HepG2 (cell line): ENCODE data around the gene HES7. TPM values are rescaled to one million over a fixed set of nuclear protein-coding genes. Genes with fewer than 3 reads are reported as not detected.
A peak's percentile ranks its signal among the peaks of the same experiment; 100 is the strongest.

Source experiments
- ATAC-seq: fragments of 200-7000 bp; cut with Tn5 transposase; 3 replicates; pipeline ENCODE4 v1.9.1; 2020; ENCODE audit warnings: mild to moderate bottlenecking, moderate library complexity
- BruUV-seq: library from RNA; stranded (reverse); fragments of 400-500 nt; replicated peaks from 2 replicates; lab custom pipeline; 2021; lab: Mats Ljungman, UMichigan
- CTCF ChIA-PET: fragments of 300-600 bp; formaldehyde crosslinking; extraction: SDS; loops from one replicate; lab custom pipeline; 2021; ENCODE audit warnings: low total read pairs, inconsistent platforms, low intra/inter-chr PET ratio; lab: Yijun Ruan, JAX
- POLR2A ChIA-PET: fragments of 350-600 bp; sonication (Branson Sonifier 250); formaldehyde crosslinking; loops from one replicate; lab custom pipeline; 2020; ENCODE audit warnings: antibody characterized with exemption, inconsistent platforms; lab: Yijun Ruan, JAX
- DNase-seq: peaks from one replicate; pipeline ENCODE4 v3.0.0-alpha.2; 2015; ENCODE audit warnings: low spot score
- FAIRE-seq: peaks from 3 replicates; lab custom pipeline; 2011; peaks lifted over from hg19 to GRCh38; lab: Jason Lieb, UNC
- H2AFZ ChIP-seq: one replicate; pipeline ENCODE4 v1.6.1; 2011; ENCODE audit warnings: low read length, inconsistent platforms
- H3K27ac ChIP-seq: fragments of 300-600 bp; 3 replicates; pipeline ENCODE4 v1.8.0; 2011; ENCODE audit warnings: mixed run types, mild to moderate bottlenecking, mixed read lengths, low read length, inconsistent platforms; ENCODE audit not compliant: insufficient read depth; ENCODE audit errors: extremely low read length
- H3K27me3 ChIP-seq, 2 experiments: fragments of 200-600 bp in 1 of 2; 2 replicates in 1 of 2; 3 replicates in 1 of 2; pipeline versions ENCODE4 v1.6.0 to v1.8.0; 2011; ENCODE audit warnings: low read length in 2 of 2, mild to moderate bottlenecking in 2 of 2, moderate library complexity in 2 of 2, inconsistent platforms in 1 of 2; ENCODE audit not compliant: insufficient read depth in 2 of 2, control insufficient read depth in 1 of 2
- H3K36me3 ChIP-seq, 2 experiments: fragments of 200-600 bp in 1 of 2; replicated peaks in 1 of 2; 2 replicates in 1 of 2; 3 replicates in 1 of 2; pipeline versions ENCODE4 v1.5.1 to v1.8.0; 2011; ENCODE audit warnings: low read length in 2 of 2, inconsistent platforms in 1 of 2; ENCODE audit not compliant: insufficient read depth in 2 of 2, control insufficient read depth in 1 of 2
- H3K4me1 ChIP-seq: 2 replicates; pipeline ENCODE4 v1.5.1; 2012; ENCODE audit warnings: low read length, inconsistent platforms; ENCODE audit not compliant: insufficient read depth
- H3K4me2 ChIP-seq: 2 replicates; pipeline ENCODE4 v1.6.0; 2011; ENCODE audit warnings: low read depth, low read length, inconsistent platforms
- H3K4me3 ChIP-seq, 3 experiments: fragments of 200-600 bp in 1 of 3; sonication (generic), shearing (Covaris generic) in 1 of 3; replicated peaks in 1 of 3; 2 replicates each; pipeline ENCODE4 v1.5.1; 2011 to 2016; ENCODE audit warnings: low read length in 3 of 3, inconsistent platforms in 2 of 3, low read depth in 2 of 3, mild to moderate bottlenecking in 2 of 3, control low read depth in 1 of 3, mixed read lengths in 1 of 3; ENCODE audit not compliant: insufficient read depth in 1 of 3
- H3K79me2 ChIP-seq: one replicate; pipeline ENCODE4 v1.6.1; 2011; ENCODE audit warnings: low read length, inconsistent platforms; ENCODE audit not compliant: insufficient read depth
- H3K9ac ChIP-seq: 2 replicates; pipeline ENCODE4 v1.6.0; 2011; ENCODE audit warnings: mild to moderate bottlenecking, low read depth, low read length, inconsistent platforms; ENCODE audit not compliant: insufficient read depth
- H3K9me3 ChIP-seq: 2 replicates; pipeline ENCODE4 v1.5.1; 2012; ENCODE audit warnings: mild to moderate bottlenecking, low read length
- H4K20me1 ChIP-seq: 2 replicates; pipeline ENCODE4 v1.6.0; 2011; ENCODE audit warnings: inconsistent platforms, mild to moderate bottlenecking, low read length, moderate library complexity; ENCODE audit not compliant: insufficient read depth
- ASH2L ChIP-seq: fragments of 300-600, 200-600 bp; sonication (generic); IDR thresholded peaks from 2 replicates; pipeline ENCODE4 v1.7.0; 2017; ENCODE audit warnings: low read depth, mild to moderate bottlenecking, moderate library complexity, mixed read lengths, low read length; ENCODE audit not compliant: insufficient read length
- CEBPG ChIP-seq: IDR thresholded peaks from 2 replicates; pipeline ENCODE4 v1.6.1; 2016
- HNF1B ChIP-seq: sonication (generic); formaldehyde crosslinking; IDR thresholded peaks from 2 replicates; pipeline ENCODE4 v1.5.1; 2020; ENCODE audit warnings: mild to moderate bottlenecking, moderate library complexity, missing genetic modification reagents
- NFIB ChIP-seq: sonication (generic); formaldehyde crosslinking; IDR thresholded peaks from 2 replicates; pipeline ENCODE4 v1.9.0; 2021; ENCODE audit warnings: missing genetic modification reagents, mild to moderate bottlenecking, borderline replicate concordance
- PHF20 ChIP-seq: sonication (generic); formaldehyde crosslinking; IDR thresholded peaks from 2 replicates; pipeline ENCODE4 v1.5.0; 2020; ENCODE audit warnings: mild to moderate bottlenecking, missing genetic modification reagents
- RBFOX2 ChIP-seq: fragments of 200-400 bp; formaldehyde crosslinking; IDR thresholded peaks from 2 replicates; pipeline ENCODE4 v1.6.1; 2017; ENCODE audit warnings: low read depth, mild to moderate bottlenecking, low read length
- TAF1 ChIP-seq: sonication (generic); formaldehyde crosslinking; IDR thresholded peaks from 2 replicates; pipeline ENCODE4 v1.4.0; 2020; ENCODE audit warnings: missing genetic modification reagents
- ZHX1 ChIP-seq: sonication (generic); formaldehyde crosslinking; IDR thresholded peaks from 2 replicates; pipeline ENCODE4 v1.8.1; 2022; ENCODE audit warnings: low read depth, mild to moderate bottlenecking, missing genetic modification reagents
- ZIK1 ChIP-seq: sonication (generic); formaldehyde crosslinking; IDR thresholded peaks from 2 replicates; pipeline ENCODE4 v1.5.0; 2020; ENCODE audit warnings: mild to moderate bottlenecking, low read depth, missing genetic modification reagents, borderline replicate concordance
- ZNF101 ChIP-seq: sonication (generic); formaldehyde crosslinking; IDR thresholded peaks from 2 replicates; pipeline ENCODE4 v1.4.0; 2020; ENCODE audit warnings: mild to moderate bottlenecking, low read depth, missing genetic modification reagents, borderline replicate concordance
- ZNF543 ChIP-seq: sonication (generic); formaldehyde crosslinking; IDR thresholded peaks from 2 replicates; pipeline ENCODE4 v1.4.0; 2020; ENCODE audit warnings: mild to moderate bottlenecking, missing genetic modification reagents
- ZNF740 ChIP-seq: sonication (generic); formaldehyde crosslinking; IDR thresholded peaks from 2 replicates; pipeline ENCODE4 v1.4.0; 2020; ENCODE audit warnings: missing genetic modification reagents
- ZNF773 ChIP-seq: sonication (generic); formaldehyde crosslinking; IDR thresholded peaks from 2 replicates; pipeline ENCODE4 v1.4.0; 2020; ENCODE audit warnings: missing genetic modification reagents, borderline replicate concordance
- WGBS: methylation state at CpG from one replicate; pipeline ENCODE4 v1.1.6; 2017; ENCODE audit warnings: low lambda C conversion rate; 5-methylcytosine and 5-hydroxymethylcytosine counted together
- in situ Hi-C: cut with HindIII; loops from 2 replicates; pipeline ENCODE4 v1.10.0; 2017; ENCODE audit warnings: low pct_unique_long_range_greater_than_20kb; ENCODE audit not compliant: extremely low pct_ligation_motif_present
- intact Hi-C: fragments of 100-400 bp; cut with micrococcal nuclease; formaldehyde crosslinking; loops from one replicate; pipeline ENCODE4 v1.10.0; 2022; ENCODE audit not compliant: unreplicated experiment
- polyA plus RNA-seq, 8 experiments: library from polyadenylated mRNA; depleted of rRNA in 3 of 8; stranded (reverse) in 7 of 8; unstranded in 1 of 8; fragments of >200 nt; fragmentation: Illumina TruSeq in 4 of 8; extraction: Trizol in 4 of 8; gene quantifications; 2 replicates each; pipeline versions ENCODE4 v1.2.1 to v1.2.3, GENCODE V29; 2011 to 2016; ENCODE audit warnings: low read depth in 4 of 8, missing spikeins in 1 of 8, mixed read lengths in 1 of 8; ENCODE audit not compliant: insufficient read depth in 1 of 8
- total RNA-seq, 5 experiments: library from RNA; depleted of rRNA; stranded (reverse); fragments of >200 nt; fragmentation: Illumina TruSeq; extraction: Trizol; gene quantifications; 2 replicates each; pipeline ENCODE4 v1.2.3, GENCODE V29; 2016; ENCODE audit warnings: low read depth in 1 of 5
- TF ChIP-seq, protein P1 (sequence below): sonication (generic); formaldehyde crosslinking; IDR thresholded peaks from 2 replicates; pipeline ENCODE4 v1.8.1; 2023; ENCODE audit warnings: mild to moderate bottlenecking, missing genetic modification reagents, borderline replicate concordance

HES7 gene
- total and polyA plus RNA-seq, 2 of the 13 experiments (the other 11 are each of a cell fraction or from before 2014, with no cell fraction given) = not detected

DNA sequence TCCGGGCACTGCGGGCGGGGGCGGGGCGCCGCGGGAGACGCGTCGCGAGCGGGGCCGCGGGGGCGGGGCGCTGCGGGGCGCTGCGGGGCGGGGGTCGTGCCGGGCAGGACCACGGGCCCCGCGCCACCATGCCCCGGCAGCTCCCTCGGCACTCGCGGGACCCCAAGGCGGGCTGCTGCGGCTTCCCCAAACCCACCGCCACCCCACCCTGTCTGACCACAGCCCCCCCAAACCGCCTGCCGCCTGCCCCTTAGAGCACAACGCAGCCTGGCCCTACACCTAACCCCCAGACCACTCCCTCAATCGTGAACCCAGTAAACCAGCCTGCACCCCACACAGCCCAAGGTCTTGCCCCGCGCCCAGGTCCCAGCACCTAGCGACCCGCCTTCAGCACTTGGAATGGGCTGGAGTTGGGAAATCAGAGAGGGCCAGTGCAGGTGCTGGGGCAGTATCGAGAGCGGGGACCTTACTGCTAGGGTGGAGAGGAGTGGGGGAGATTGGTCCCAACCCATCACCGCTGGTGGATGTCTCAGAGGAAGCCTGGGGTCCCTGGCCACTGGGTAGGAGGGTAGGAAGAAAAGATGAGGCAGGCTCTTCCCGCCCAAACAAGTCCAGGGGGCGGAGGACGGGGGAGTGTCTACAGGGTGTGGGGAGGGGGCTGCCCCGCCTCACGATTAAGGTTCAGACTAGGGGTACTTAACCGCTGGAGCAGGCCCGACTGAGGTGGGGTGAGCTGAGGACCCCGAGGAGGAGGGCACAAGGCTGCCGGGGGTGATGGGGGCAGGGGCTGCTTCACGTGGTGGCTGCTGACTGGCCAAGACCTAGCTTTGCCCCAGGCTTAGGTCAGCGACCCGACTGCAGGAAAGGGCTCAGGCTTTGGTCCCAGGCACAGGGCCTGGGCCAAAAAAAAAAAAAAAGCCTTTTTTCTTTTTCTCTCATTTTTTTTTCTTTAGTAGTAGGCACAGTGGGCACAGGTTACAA is 39.4 kb upstream of the HES7 start (continued):
- TF ChIP-seq ZNF740 = 0 out of 2 replicates have a peak, but pooled peaks have one; percentile 4

- Histone ChIP-seq H3K9ac (peak within 1 kb of the TSS; percentile 95), H4K20me1 (no peaks in the 10 kb centered on the region), H3K27me3 (no peaks in the 10 kb centered on the region; a peak in 1 of 5 replicates), H3K9me3 (no peaks in the 10 kb centered on the region), H3K27ac (peak within 1 kb of the TSS; percentile 95), H3K4me2 (peak within 1 kb of the TSS; percentile 100), H3K4me3 (peak within 1 kb of the TSS; percentile 92 to 99 (median 98)), H3K4me1 (peaks cover 66% of the 10 kb centered on the region), H2AFZ (peak within 1 kb of the TSS; percentile 63), H3K79me2 (peaks cover 18% of the 10 kb centered on the region), H3K36me3 (peaks cover 1 to 7% of the 10 kb centered on the region in 2 experiments; a peak in 3 of 5 replicates)
- 0% methylated on average over 2 of the region's 75 CpGs for WGBS
- ATAC-seq (peak; percentile 11), FAIRE-seq (no peak), DNase-seq (no peak)
- intact Hi-C loops = no loop called here
- POLR2A ChIA-PET = interaction anchor here (2.6 kb wide), 1 partner anchor 11 kb away, joined by 149 read pairs; no protein-coding TSS in a partner anchor
- CTCF ChIA-PET = interaction anchor here (1.9 kb wide), 1 partner anchor 24 kb away, joined by 5 read pairs; no protein-coding TSS in a partner anchor
- BruUV-seq = no TSS peak
- in situ Hi-C loops = no loop called here
- TF ChIP-seq ZIK1 (CRISPR knock-in tag) = 0 out of 2 replicates have a peak, but pooled peaks have one; percentile 62
- 0 out of 2 replicates have a peak, but pooled peaks have one; percentile 55 for TF ChIP-seq PHF20 (CRISPR knock-in tag)
- TF ChIP-seq NFIB (CRISPR knock-in tag) = no peak
- peak; percentile 54; the same call in 1 of the 2 replicates for TF ChIP-seq ZHX1 (CRISPR knock-in tag)
- TF ChIP-seq ASH2L = peak; percentile 52
- peak; percentile 41; the same call in 1 of the 2 replicates for TF ChIP-seq TAF1
- peak; percentile 43; the same call in 1 of the 2 replicates for TF ChIP-seq ZNF773 (CRISPR knock-in tag)
- 0 out of 2 replicates have a peak, but pooled peaks have one; percentile 14 for TF ChIP-seq ZNF543 (CRISPR knock-in tag)
- TF ChIP-seq HNF1B (CRISPR knock-in tag) = peak; percentile 70; the same call in 1 of the 2 replicates
- peak; percentile 84 for TF ChIP-seq RBFOX2
- TF ChIP-seq ZNF101 (CRISPR knock-in tag) = no peak
- TF ChIP-seq CEBPG (CRISPR knock-in tag) = no peak
- TF ChIP-seq, protein P1, sequence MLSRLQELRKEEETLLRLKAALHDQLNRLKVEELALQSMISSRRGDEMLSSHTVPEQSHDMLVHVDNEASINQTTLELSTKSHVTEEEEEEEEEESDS (CRISPR knock-in tag) = no peak
These were observed 38.5 kb upstream of the HES7 start, which contains the start of gene VAMP2 for GRCh38 chr17:8162233-8162996. Gene VAMP2, minus strand, starts transcription at chr17:8162948. Its CDS starts 69 bp downstream, at chr17:8162879.
